Spleen (tissue), 7 donors: ENCODE measurements around the gene DMD.

Experiments
- CTCF ChIP-seq, 11 experiments: fragments of 200-600 bp in 7 of 11; fragments of 450-650 bp in 4 of 11; sonication (generic) in 4 of 11; IDR thresholded peaks in 8 of 11; conservative IDR thresholded peaks in 3 of 11; 1 replicate in 7 of 11; 2 replicates in 4 of 11; pipeline versions ENCODE4 v1.4.0 to v1.8.0; 2016 to 2021; ENCODE audit warnings: antibody characterized with exemption in 11 of 11, inconsistent platforms in 4 of 11, mild to moderate bottlenecking in 1 of 11
- POLR2AphosphoS5 ChIP-seq, 3 donors: sonication (generic); formaldehyde crosslinking; IDR thresholded peaks; one replicate each; pipeline ENCODE4 v1.5.1; 2017; ENCODE audit warnings: antibody characterized with exemption in 3 of 3
- donor health status: DM: no; HTN: no; CAD: no; lungs with moderate emphysema.
- donor health status: DM: no; HTN: no; CAD: no.
- donor health status: DM: no; HTN: no; CAD: no.

GRCh38 chrX:31268359-31268758 is 1943.0 kb downstream of the DMD start:
- TF ChIP-seq CTCF (IDR thresholded peaks at IDR 0.05 in 8 of 11, conservative IDR thresholded peaks at IDR 0.05 in 3 of 11) (no peak), POLR2AphosphoS5 (IDR thresholded peaks at IDR 0.05) (no peak)
